22Rv1 (cell line): ENCODE results near the gene DUOXA1.

ENCODE experiments used
- ZFX ChIP-seq: fragments of 450-650 bp; IDR thresholded peaks from 2 replicates; pipeline ENCODE4 v1.6.1; 2017; ENCODE audit warnings: antibody characterized with exemption, borderline replicate concordance
- TF ChIP-seq, protein P1 (sequence below): fragments of 450-650 bp; IDR thresholded peaks from 2 replicates; pipeline ENCODE4 v1.5.1; 2017; ENCODE audit warnings: mild to moderate bottlenecking

DNA sequence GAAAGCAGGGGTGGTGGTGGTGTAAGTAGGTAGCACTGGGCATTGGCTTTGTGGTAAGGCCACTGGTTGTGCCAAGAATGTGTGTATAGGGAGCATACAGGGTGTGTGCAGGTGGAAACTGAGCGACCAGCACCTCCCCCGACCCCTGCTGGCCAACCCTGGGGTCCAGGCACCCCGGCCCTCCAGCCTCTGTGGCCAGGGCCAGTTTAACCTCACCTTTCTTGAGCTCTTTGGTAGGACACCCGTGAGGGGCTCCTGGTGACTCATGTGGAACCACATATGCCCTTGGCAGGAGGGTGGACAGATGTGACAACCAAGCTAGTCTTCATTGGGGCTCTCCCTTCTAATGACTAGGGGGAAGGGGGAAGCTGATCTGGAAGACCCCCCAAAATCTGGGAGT, 38.6 kb upstream of the DUOXA1 start:
- TF ChIP-seq, protein P1, sequence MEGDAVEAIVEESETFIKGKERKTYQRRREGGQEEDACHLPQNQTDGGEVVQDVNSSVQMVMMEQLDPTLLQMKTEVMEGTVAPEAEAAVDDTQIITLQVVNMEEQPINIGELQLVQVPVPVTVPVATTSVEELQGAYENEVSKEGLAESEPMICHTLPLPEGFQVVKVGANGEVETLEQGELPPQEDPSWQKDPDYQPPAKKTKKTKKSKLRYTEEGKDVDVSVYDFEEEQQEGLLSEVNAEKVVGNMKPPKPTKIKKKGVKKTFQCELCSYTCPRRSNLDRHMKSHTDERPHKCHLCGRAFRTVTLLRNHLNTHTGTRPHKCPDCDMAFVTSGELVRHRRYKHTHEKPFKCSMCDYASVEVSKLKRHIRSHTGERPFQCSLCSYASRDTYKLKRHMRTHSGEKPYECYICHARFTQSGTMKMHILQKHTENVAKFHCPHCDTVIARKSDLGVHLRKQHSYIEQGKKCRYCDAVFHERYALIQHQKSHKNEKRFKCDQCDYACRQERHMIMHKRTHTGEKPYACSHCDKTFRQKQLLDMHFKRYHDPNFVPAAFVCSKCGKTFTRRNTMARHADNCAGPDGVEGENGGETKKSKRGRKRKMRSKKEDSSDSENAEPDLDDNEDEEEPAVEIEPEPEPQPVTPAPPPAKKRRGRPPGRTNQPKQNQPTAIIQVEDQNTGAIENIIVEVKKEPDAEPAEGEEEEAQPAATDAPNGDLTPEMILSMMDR, result no peak
- no peak for TF ChIP-seq ZFX
